M059J (cell line): ENCODE results near the gene EI24. TPM values are rescaled to one million over a fixed set of nuclear protein-coding genes. Genes with fewer than 3 reads are reported as not detected.

ENCODE experiments used
- DNase-seq: peaks from one replicate; pipeline ENCODE4 v3.0.0-alpha.2; 2012; ENCODE audit warnings: low read depth
- total RNA-seq: library from RNA; depleted of rRNA; stranded (reverse); fragments of >200 nt; shearing (Covaris generic); gene quantifications from 2 replicates; pipeline ENCODE4 v1.2.3, GENCODE V29; 2014

The EI24 gene
- total RNA-seq, 1 experiment from 2014 or later, result 108 TPM

DNA sequence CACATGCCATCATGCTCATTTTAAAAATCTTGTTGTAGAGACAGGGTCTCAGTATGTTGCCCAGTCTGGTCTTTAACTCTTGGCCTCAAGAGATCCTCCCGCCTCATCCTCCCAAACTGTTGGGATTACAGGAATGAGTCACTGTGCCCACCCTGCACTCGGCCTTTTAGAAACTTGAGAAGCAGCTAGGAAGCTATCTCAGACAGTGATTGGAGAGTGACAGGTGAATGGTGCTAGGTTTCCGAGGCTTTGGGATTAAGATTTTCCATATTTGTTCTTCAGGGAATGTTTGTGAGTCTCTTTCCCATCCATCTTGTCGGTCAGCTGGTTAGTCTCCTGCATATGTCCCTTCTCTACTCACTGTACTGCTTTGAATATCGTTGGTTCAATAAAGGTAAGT lies 10.5 kb downstream of the EI24 start:
- no peak for DNase-seq

- DNase-seq, result no peak
These were observed 14.2 kb downstream of the EI24 start for GRCh38 chr11:125583496-125583895.

DNA sequence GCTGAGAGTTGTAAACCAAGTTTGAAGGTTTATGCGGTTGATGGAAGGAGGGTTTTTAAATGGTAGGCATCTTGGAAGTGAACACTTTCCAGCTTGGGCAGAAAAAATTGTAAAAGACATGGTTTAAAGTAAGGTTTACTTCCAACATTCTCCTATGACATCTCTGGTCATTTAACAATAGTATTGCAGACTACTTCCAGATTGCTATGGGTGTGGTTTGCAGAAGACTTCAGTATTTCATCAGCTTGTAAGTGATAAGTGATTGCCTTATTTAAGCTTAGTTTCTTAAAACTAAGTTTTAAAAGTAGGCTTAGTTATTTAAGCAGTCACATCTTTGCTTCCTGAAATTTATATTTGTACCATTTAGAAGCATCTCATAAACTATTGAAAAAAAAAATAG lies 16.2 kb downstream of the EI24 start:
- no peak for DNase-seq

DNA sequence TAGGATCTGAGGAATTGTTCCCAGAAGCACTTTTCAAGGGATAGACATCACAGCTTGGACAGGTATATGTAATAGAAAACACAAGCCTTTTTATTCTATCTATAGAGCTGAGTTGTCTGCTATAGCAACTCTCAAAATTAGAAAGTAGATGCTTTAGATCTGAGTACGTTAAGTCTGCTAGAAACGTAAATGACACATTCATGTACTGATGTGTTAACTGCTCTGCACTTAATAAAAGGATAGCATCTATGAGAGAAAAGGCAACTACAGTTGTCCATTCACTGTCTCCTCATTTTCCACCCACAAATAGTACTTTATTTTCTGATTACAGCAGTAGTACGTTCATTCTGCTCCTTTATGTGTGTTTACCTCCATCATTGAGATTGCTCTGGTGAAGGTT lies 17.3 kb downstream of the EI24 start:
- no peak for DNase-seq

DNA sequence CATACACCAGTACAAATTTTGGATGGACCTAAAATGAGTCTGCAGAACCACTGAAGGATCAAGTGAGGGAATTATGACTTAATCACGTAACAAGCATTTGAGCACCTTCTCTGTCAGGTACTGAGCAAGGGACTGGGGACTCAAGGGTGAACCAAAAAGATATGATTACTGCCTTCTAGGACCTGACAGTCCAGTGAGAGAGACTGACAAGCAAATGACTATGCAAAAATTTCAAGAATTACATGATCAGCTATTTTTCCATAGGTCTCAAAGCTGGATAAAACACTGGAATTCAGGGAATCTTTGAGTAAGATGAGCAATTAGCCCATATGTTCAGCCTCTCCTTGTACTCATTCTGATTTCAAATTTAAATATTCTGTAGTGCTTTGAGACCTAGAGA lies 18.2 kb downstream of the EI24 start:
- DNase-seq, result no peak

DNA sequence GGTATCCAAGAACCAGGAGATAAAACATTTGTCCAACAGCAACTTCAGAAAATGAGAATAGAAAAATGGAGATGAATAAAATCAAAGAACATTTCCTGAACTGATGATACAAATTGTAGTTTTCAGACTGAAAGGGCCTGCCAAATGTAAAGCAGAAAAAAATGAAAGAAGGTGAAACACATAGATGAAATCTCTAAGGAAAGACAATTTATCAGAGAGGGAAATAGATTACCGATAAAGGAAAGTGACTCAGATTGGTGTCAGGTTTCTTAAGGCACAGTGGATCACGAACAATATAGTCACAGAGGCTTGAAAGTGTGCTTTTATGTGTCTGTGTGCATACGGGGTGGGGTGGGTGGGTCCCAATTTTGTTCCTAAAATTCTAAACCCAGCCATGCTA lies 19.2 kb downstream of the EI24 start:
- DNase-seq, result no peak

DNA sequence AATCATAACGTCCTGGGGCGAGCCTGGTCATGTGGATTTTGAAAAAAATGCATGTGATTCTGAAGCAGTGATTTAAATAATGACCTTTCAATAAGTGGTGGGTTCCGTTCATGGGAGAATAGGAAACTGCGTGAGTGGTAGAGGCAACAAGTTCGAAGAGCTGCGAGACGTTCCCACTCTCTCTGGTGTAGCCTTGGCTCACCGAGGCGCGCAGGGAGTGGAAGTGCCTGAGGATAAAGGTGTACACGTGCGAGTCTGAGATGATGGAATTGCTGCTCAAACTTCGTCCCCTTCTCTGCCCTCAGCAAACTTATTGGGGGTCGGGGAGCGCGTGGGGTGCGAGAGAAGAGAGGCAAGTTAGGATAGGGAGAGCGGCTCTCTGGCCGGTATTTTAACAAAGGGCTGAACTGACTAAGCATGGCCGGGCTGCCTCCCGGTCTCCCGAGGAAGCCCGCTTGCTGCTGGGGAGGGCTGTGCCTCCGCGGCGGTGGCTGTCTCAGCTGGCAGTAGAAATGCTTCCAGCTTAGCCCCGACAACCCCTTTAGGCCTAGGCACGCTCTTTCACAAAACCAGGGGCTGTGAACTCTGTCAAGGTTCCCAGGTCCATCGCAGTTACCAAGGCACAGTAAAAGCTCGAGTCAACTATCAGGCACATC lies 22.5 kb downstream of the EI24 start:
- peak; percentile 27 for DNase-seq

- peak; percentile 99 for DNase-seq
These were observed 23.2 kb downstream of the EI24 start, which contains the start of gene STT3A for GRCh38 chr11:125592305-125593113. STT3A (plus strand) TSS chr11:125592852; CDS start chr11:125595916, 3,064 bp downstream.

GRCh38 chr11:125593114-125593820 lies 24.0 kb downstream of the EI24 start:
- DNase-seq, result peak; percentile 66

DNA sequence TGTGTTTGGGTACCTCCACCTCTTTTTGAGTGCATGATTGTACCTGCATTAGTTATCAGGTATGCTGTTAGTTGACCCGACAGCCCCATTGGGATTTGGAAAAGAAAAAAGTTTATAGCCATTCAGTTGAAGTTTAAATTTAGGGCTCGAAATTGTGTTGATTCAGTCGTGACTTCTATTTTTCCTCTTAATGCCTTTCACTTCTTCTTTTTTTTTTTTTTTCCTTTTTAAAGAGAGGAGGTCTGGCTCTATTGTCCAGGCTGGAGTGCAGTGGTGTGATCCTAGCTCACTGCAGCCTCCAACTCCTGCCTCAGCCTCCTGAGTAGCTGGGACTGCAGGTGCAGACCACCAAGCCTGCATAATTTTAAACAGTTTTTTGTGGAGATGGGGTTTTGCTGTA lies 25.7 kb downstream of the EI24 start:
- DNase-seq, result no peak

DNA sequence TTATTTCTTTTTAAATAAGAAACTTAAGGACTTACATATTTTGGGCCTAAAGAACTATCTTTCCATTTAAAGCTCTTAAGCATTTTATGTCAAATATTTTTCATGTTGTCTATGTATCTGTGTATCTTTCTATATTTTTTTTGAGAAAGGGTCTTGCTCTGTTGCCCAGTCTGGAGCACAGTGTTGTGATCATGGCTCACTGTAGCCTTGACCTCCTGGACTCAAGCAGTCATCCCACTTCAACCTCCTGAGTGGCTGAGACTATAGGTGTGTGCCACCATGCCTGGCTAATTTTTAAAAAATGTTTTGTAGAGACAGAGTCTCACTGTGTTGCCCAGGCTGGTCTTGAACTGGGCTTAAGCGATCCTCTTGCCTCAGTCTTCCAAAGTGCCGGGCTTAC lies 31.4 kb downstream of the EI24 start:
- no peak for DNase-seq

DNA sequence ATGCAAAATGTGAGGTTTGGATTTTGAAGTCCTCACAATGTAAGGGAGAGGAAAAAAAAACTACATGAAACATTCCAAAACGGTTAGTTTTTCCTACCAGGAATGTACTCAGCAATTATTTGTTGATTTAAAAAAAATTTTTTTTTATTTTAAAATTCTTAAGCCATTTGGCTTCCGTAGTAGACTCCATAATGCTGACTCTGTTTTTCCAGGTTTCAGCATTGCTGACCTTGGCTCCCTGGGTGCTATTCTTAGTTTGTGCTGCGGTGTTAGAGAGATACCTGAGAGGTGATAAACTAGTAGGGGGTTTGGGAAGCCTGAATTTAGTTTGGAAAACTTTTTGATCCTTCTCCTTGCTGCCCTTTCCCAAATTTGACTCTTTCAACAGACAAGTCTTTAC lies 33.9 kb downstream of the EI24 start:
- DNase-seq, result no peak

GRCh38 chr11:125605417-125605816 lies 36.1 kb downstream of the EI24 start:
- no peak for DNase-seq

GRCh38 chr11:125609545-125609944 lies 40.3 kb downstream of the EI24 start:
- no peak for DNase-seq

- DNase-seq, result no peak
These were observed 49.1 kb downstream of the EI24 start for GRCh38 chr11:125618383-125618782.

GRCh38 chr11:125621995-125622394 lies 52.7 kb downstream of the EI24 start:
- DNase-seq, result peak; percentile 61

DNA sequence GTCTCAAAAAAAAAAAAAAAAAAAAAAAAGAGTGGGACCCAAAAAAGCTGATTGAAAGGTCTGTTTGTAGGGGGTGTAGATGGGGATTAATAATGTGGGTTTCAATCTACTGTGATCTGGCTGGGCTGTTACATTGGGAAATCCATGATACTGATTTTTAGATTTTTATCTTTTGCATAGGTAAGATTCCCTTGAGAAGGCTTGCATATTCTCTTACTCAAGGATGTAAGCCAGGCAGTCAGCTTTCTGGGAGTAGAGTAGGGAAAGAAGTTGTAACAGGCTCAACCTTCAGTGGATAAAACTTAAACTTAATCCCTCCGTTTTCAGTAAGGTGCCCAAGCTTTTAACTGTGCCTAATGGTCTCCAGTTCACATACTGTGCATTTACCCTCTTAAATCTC lies 53.8 kb downstream of the EI24 start:
- DNase-seq, result no peak

- peak; percentile 2 for DNase-seq
These were observed 55.5 kb downstream of the EI24 start, which contains the start of gene CHEK1 for GRCh38 chr11:125624756-125625213. CHEK1 (plus strand) TSS chr11:125625163; CDS start chr11:125626769, 1,606 bp downstream.

DNA sequence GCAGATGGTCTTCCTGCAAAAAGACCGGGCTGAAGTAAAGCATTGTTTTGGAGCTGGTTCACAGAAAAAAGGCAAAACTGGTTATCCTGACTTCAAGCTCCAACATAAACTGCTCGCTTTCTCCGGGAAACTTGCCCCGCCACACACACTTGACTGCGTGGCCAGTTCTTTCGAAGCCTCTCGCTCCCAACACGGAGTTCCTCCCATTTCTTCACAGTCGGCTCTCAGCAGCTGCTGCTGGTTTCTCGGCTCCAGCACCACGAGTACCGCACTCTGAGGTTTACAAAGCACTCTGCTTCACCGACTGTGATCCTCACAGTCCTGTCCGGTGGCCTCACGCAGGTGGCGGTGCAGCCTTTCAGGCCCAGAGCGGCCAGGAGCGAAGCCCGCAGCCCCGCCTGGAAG lies 56.0 kb downstream of the EI24 start:
- no peak for DNase-seq

- DNase-seq, result peak; percentile 90
These were observed 56.5 kb downstream of the EI24 start for GRCh38 chr11:125625630-125626287.

DNA sequence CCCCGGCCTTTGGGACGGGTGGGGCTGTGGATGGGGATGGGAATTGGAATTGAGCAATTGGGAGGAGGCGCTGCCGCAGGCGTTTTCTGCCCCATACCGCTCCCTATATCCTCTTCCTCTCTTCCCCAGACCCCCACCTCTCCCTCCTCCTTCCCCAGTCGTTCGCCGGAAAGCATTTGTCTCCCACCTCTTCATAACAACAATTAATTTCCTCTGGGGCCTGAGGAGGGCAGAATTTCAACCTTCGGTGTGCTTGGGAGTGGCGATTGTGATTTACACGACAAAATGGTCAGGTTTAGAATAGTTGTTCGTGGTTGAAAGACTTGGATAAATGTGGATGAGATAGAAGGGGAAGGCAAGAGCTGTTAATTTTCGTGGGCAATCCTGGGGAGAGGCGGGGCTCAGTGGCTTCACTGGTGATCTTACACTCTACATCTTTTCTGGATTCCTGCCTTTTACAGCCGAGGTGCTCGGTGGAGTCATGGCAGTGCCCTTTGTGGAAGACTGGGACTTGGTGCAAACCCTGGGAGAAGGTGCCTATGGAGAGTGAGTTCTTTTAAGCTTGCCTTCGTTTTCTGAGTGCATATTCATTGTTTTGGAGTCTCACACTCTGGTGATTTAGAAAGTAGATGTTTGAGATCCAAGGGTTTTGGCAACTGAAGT lies 57.1 kb downstream of the EI24 start:
- peak; percentile 96 for DNase-seq
